CD4-positive, alpha-beta T cell treated with Interleukin-21 for 1 hour (primary cell): Measurements from ENCODE around the gene PRELID2.
"Not testable (repeated sequence)": the region's sequence is repeated elsewhere in the genome, so short reads cannot be mapped to it uniquely, and the experiment has no call there.

ENCODE experiments used
- DNase-seq: peaks from one replicate; pipeline ENCODE4 v3.0.0-alpha.2; 2020

Gene PRELID2

GRCh38 chr5:145834917-145835847, at the start of gene PRELID2:
TSS of gene PRELID2 (minus strand) at chr5:145835342. CDS start at chr5:145835251, 91 bp downstream.
- DNase-seq, result peak; percentile 61

- no peak for DNase-seq
Measured at GRCh38 chr5:145874765-145875164, 39.6 kb upstream of the PRELID2 start.

GRCh38 chr5:145872914-145873313, 37.8 kb upstream of the PRELID2 start, which contains the start of gene GRXCR2:
TSS of gene GRXCR2 (minus strand) at chr5:145873014. CDS start at chr5:145872968, 46 bp downstream.
- DNase-seq, result no peak

- no peak for DNase-seq
Measured at GRCh38 chr5:145872486-145872885, 37.3 kb upstream of the PRELID2 start.

- DNase-seq, result no peak
Measured at GRCh38 chr5:145869753-145870152, 34.6 kb upstream of the PRELID2 start.

GRCh38 chr5:145867806-145868205, 32.7 kb upstream of the PRELID2 start:
- no peak for DNase-seq

- DNase-seq, result not testable (repeated sequence)
Measured at GRCh38 chr5:145864432-145864831, 29.3 kb upstream of the PRELID2 start.

GRCh38 chr5:145863003-145863402, 27.9 kb upstream of the PRELID2 start:
- DNase-seq, result no peak

- no peak for DNase-seq
Measured at GRCh38 chr5:145859897-145860296, 24.8 kb upstream of the PRELID2 start.

- no peak for DNase-seq
Measured at GRCh38 chr5:145859453-145859852, 24.3 kb upstream of the PRELID2 start.

- DNase-seq, result no peak
Measured at GRCh38 chr5:145858959-145859358, 23.8 kb upstream of the PRELID2 start.

GRCh38 chr5:145856285-145856818, 21.2 kb upstream of the PRELID2 start:
- no peak for DNase-seq

DNA sequence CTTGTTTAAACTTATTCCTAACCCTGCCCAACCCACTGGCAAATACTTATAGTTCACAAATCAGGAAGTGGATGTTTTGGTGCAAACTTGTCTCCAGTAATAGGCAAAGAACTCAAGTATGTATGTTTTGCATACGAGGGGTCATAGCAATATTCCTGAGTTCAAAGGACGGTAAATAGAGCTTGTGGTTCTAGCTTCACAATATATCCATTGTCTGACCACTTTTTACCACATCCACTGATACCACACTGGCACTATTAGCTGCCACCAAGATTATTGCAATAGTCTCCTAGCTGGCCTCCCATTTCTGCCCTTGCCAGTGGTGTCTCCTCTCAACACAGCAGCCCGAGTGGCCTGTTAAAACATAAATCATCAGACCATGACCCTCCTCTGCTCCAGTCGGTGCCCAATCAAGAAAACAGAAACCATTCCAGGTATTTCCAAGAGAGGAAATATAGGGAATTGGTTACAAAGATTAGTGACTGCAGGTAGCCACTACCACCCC, 20.7 kb upstream of the PRELID2 start:
- DNase-seq, result no peak

GRCh38 chr5:145854651-145855258, 19.6 kb upstream of the PRELID2 start:
- DNase-seq, result no peak

- no peak for DNase-seq
Measured at GRCh38 chr5:145853781-145854376, 18.7 kb upstream of the PRELID2 start.

- no peak for DNase-seq
Measured at GRCh38 chr5:145852990-145853389, 17.8 kb upstream of the PRELID2 start.

GRCh38 chr5:145848854-145849253, 13.7 kb upstream of the PRELID2 start:
- DNase-seq, result no peak

DNA sequence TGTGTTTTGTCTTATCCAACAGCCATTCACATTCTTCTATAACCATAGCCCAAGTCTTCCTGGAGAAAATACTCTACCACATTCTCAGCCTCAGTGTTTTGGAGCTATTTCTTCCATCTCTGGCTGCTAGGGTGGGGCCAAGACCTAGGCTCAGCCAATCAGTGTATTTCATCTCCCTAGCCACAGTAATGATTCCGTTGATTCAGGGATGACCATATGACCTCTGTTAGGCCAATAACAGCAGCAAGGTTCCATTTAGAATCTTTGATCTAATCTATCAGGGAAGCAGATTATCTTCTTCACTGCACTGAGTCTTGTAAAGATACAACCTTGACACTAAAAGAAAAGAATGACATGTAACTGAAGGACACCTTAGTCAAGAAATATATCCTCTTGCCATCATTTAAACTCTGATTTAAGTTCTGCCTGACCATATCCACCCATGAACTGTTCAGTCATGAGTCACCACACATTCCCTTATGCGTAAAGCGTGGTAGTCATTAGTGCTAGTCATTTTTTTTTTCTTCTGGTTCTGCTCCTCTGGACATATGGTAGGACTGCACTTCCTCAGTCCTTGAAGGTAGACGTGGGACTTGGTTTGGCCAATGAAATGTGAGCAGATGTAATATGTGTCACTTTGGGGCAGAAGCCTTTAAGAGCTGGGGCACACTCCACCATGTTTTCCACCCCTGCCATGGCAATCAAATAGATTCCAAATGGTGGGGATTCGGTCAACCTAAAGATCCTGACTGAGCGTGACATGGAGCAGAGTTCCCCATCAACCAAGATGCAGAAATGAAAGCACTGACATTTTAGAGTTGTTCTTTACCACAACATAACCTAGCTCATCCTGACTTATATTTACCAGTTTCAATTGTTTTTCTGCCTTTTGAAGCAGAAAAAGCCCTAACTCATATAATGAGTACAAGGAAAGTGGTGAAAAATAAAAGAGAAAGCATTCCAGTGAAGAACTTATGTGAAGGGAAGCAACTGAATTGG, 12.7 kb upstream of the PRELID2 start:
- DNase-seq, result no peak

- no peak for DNase-seq
Measured at GRCh38 chr5:145846081-145846480, 10.9 kb upstream of the PRELID2 start.

GRCh38 chr5:145841299-145841698, 6.2 kb upstream of the PRELID2 start:
- DNase-seq, result no peak

GRCh38 chr5:145840458-145841132, 5.5 kb upstream of the PRELID2 start:
- no peak for DNase-seq
